Measurements from ENCODE around the gene SUMO1.

DNA sequence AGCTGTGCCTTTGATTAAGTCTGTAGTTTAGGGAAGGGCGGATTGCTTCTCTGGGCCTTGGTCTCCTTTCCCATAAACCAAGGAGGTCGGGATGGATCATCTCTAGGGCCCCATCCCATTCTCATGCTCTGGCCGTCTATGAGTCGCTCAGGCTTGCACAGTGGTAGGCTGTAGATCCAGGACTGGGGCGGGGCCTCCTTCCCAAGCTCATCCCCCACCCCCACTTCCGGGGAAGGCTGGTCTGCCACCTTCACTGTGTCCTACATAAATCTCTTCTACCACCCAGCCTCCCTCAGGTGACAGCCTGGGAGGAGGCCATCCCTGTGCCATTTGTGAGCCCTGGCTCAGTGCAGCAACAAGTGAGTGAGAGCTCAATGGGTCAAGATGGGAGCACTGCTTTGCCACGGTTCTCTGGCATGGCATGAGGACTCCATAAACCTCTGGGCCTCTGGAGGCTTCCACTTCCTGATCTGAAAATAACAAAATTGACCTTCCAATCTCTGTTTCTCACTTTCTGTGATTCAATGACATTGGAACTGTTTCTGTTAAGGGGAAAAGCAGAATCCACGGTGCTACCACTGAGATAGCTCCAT, 68.5 kb downstream of the SUMO1 start:
- TF ChIP-seq CTCF (IDR thresholded peaks at IDR 0.05; ENCODE audit: insufficient read depth, low read depth, low read length) (no peak), EZH2 (IDR thresholded peaks at IDR 0.05; ENCODE audit: insufficient read depth, low read length) (no peak)

Measured in astrocyte (in vitro differentiated cells and primary cell).